Mucosa of descending colon (tissue), 3 donors: ENCODE data around the gene DPYD. TPM values are rescaled to one million over a fixed set of nuclear protein-coding genes. Genes with fewer than 3 reads are reported as not detected.

ENCODE experiments used
- ATAC-seq: fragments of 200-7000 bp; cut with Tn5 transposase; one replicate; pipeline ENCODE4 v1.9.1; 2020; ENCODE audit warnings: mild to moderate bottlenecking, moderate library complexity
- DNase-seq, 3 donors: peaks; one replicate each; pipeline ENCODE4 v3.0.0-alpha.2; 2020
- H3K36me3 ChIP-seq: fragments of 200-600 bp; one replicate; pipeline ENCODE4 v1.8.0; 2021; ENCODE audit warnings: low read depth, mild to moderate bottlenecking
- H3K4me1 ChIP-seq: fragments of 200-600 bp; one replicate; pipeline ENCODE4 v1.8.0; 2021; ENCODE audit warnings: low read depth, mild to moderate bottlenecking
- H3K4me3 ChIP-seq: fragments of 200-600 bp; one replicate; pipeline ENCODE4 v1.8.0; 2021; ENCODE audit warnings: mild to moderate bottlenecking
- H3K9me3 ChIP-seq: fragments of 200-600 bp; one replicate; pipeline ENCODE4 v1.8.0; 2021; ENCODE audit warnings: mild to moderate bottlenecking
- intact Hi-C, 2 donors: fragments of 100-400 bp; cut with DNase I in 1 of 2; cut with micrococcal nuclease in 1 of 2; formaldehyde crosslinking; loops; one replicate each; pipeline versions ENCODE4 v1.11.0 to v1.11.1; 2022; cut with DNase I, micrococcal nuclease
- total RNA-seq, 3 donors: library from RNA; stranded (reverse); fragmentation: NEBNext Ultra II Directional in 2 of 3; extraction: Animal tissue kit (Norgen Biotek cat#: 25700) in 2 of 3; gene quantifications; one replicate each; pipeline versions ENCODE4 v1.2.1 to v1.2.4, GENCODE V29; 2021 to 2023
- TF ChIP-seq, protein P1 (sequence below): fragments of 200-600 bp; IDR thresholded peaks from one replicate; pipeline ENCODE4 v1.8.0; 2022; ENCODE audit warnings: antibody characterized with exemption, mild to moderate bottlenecking
- donor health status: DM: no; HTN: no; CAD: no; lungs with moderate emphysema.
- donor health status: DM: no; HTN: no; CAD: no.
- donor health status: DM: no; HTN: yes; CAD: no.

Gene DPYD
- total RNA-seq, 3 donors from 2014 or later, result 13.8 to 33.3 (median 19.7) TPM

DNA sequence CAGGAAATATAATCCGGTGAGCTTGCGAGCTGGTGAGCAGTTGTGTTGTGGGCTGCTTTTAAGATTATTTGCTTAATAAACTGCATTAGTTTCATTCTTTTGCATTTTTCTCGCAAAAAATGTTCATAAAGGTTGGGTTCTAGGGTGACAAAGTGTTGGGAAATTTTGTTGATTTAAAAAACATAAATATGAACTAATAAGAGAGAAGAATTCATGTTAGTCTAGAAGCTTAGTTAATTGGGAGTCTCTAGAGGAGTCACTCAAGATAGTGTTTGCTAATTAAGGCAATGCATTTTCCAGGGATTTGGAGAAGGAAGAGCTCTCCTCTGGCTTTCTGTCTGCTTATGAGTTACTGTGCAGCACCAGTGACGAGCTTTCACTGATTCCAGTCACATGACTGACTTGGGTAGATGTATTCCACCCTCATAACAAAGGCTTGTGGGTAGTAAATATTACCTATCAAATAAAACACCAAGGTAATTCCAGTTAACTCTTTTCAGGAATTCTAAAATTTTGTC, 782.3 kb downstream of the DPYD start:
- Histone ChIP-seq H3K36me3 (no peaks in the 10 kb centered on the region), H3K4me1 (no peaks in the 10 kb centered on the region), H3K4me3 (no peak overlapping the region), H3K9me3 (no peaks in the 10 kb centered on the region)
- ATAC-seq (peak; percentile 18), DNase-seq (no peak)
- intact Hi-C loops, result no loop called here
- TF ChIP-seq, protein P1, sequence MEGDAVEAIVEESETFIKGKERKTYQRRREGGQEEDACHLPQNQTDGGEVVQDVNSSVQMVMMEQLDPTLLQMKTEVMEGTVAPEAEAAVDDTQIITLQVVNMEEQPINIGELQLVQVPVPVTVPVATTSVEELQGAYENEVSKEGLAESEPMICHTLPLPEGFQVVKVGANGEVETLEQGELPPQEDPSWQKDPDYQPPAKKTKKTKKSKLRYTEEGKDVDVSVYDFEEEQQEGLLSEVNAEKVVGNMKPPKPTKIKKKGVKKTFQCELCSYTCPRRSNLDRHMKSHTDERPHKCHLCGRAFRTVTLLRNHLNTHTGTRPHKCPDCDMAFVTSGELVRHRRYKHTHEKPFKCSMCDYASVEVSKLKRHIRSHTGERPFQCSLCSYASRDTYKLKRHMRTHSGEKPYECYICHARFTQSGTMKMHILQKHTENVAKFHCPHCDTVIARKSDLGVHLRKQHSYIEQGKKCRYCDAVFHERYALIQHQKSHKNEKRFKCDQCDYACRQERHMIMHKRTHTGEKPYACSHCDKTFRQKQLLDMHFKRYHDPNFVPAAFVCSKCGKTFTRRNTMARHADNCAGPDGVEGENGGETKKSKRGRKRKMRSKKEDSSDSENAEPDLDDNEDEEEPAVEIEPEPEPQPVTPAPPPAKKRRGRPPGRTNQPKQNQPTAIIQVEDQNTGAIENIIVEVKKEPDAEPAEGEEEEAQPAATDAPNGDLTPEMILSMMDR, result no peak

DNA sequence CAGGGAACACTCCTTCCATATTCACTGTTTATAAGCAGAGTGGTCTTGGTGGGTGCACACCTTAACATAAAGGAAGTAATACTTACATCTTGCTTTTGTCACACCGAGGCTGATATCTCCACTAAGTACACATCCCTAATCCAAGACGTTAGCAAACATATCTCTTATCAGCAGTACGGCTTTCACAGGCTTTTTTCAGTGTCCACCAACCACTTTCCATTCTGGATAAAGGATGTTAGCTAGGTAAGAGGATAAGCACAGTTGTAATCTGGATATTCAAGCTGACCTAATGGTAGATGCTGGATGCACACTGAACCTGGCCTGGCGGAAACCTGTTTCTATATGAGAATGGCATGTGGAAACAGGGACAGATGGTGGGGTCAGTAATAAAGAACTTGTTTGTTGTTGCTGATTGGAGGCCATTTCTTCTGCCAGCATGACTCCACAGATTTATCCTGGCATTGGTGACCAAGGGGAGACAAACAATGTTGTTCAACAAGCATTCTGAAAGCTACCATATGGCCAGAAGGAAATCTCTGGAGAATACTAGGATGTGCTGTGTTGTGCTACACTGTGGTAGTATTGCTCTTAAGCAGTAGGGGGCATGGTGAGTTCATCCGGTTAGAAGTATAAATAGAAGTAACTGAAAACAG, 782.8 kb downstream of the DPYD start:
- no peaks in the 10 kb centered on the region for H3K4me1 ChIP-seq
- no peaks in the 10 kb centered on the region for H3K9me3 ChIP-seq
- TF ChIP-seq, protein P1, result peak; percentile 30
- ATAC-seq, result peak; percentile 97
- intact Hi-C loops, result no loop called here
- no peaks in the 10 kb centered on the region for H3K36me3 ChIP-seq
- no peak overlapping the region for H3K4me3 ChIP-seq
- peak in 1 of 3 donors; percentile 70 for DNase-seq

DNA sequence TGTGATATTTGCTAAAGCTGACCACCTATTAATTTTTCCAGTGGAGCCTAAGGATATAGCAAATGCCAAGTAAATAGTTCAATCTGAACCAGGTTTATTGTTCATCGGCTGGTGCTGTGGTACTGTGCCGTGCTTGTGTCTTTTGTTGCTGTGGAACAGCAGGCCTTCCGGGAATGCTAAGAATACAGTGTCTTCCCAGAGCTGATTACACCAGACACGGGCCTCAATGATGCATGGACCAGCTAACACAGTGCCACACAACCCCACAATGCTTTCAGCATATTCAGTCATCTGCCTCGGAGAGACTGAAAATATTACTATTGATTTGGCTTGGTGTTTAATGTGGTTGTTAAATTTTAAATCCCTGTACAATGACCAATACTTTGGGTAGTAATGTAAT, 783.8 kb downstream of the DPYD start:
- Histone ChIP-seq H3K36me3 (no peaks in the 10 kb centered on the region), H3K4me3 (no peak overlapping the region), H3K9me3 (no peaks in the 10 kb centered on the region), H3K4me1 (no peaks in the 10 kb centered on the region)
- TF ChIP-seq, protein P1, result no peak
- intact Hi-C loops, result no loop called here
- DNase-seq, result no peak
- no peak for ATAC-seq

DNA sequence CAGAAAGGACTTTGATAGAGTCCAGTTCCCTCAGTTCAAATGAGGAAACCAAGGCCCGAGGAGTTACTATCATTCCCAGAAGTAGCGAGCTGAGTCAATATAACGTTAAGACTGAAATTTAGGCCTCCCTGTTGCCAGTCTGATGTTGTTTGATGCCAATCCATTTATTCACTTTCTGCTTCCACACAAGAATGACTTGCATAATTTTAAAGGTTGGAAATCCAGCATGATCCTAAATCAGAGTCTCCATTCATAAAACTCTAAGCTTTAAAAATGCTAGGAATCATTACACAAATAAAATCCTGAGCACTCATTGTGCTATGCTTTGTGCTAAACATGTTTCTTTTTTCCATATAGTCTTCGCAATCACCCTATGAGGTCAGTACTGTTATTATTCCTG, 784.9 kb downstream of the DPYD start:
- intact Hi-C loops, result no loop called here
- Histone ChIP-seq H3K4me3 (no peak overlapping the region), H3K36me3 (no peaks in the 10 kb centered on the region), H3K4me1 (no peaks in the 10 kb centered on the region), H3K9me3 (no peaks in the 10 kb centered on the region)
- ATAC-seq (no peak), DNase-seq (no peak)
- TF ChIP-seq, protein P1, result no peak

DNA sequence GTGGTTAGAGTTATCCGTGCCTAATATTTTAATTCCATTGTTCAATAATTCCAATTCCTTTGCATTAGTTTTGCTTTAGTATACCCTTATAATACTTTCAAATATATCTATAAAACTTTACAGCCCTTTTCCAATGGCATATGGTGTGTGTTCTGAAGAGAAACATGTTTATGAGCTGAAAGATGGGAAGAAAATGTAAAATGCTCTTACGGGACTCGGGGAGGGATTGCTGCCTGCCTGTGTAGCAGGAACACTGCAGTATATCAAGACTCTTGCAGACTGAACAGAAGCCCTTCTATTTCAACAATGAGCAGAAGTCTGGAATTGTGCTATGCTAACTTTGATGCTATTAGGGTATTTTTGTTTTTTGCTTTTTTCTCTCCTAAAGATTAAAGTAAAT, 792.4 kb downstream of the DPYD start:
- H3K36me3 ChIP-seq, result no peaks in the 10 kb centered on the region
- no peaks in the 10 kb centered on the region for H3K9me3 ChIP-seq
- no peaks in the 10 kb centered on the region for H3K4me1 ChIP-seq
- ATAC-seq (no peak), DNase-seq (no peak)
- intact Hi-C loops, result no loop called here
- no peak overlapping the region for H3K4me3 ChIP-seq
- TF ChIP-seq, protein P1, result no peak
